ENCODE data around the gene MKLN1. TPM values are rescaled to one million over a fixed set of nuclear protein-coding genes. Genes with fewer than 3 reads are reported as not detected.

Gene MKLN1
- total and polyA plus RNA-seq, 2 donors (not counting 1 experiment from before 2014, with no cell fraction given) = 8.5 to 68.4 TPM

DNA sequence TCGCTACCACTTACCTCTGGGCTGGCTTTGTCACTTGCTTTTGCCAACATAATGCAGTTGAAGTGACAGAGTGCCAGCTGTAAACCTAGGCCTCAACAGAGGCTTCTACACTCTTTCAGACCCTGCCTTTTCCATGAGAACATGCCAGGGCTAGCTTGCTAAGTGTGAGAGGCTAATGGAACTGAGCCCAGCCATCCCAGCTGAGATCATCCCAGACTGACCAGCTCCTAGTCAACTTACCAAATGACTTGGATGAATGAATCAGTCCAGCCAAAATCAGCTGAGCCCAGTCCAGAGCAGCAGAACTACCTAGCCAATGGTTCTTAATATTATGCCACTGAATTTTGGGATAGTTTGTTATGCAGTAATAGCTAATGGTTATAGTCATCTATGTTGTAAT lies 34.7 kb upstream of the MKLN1 start:
- Histone ChIP-seq H2AFZ (ENCODE audit: insufficient read depth, low read depth, low read length, poor library complexity, severe bottlenecking) (no peak overlapping the region), H3K4me2 (replicated peaks; ENCODE audit: low read depth, low read length, poor library complexity, severe bottlenecking) (no peak overlapping the region), H3K36me3 (replicated peaks in 1 of 2; ENCODE audit: control extremely low read depth in 1 of 2, control insufficient read depth in 1 of 2, extremely low read depth in 1 of 2, insufficient read depth in 2 of 2, low read length in 1 of 2) (no peaks in the 10 kb centered on the region), H3K27me3 (replicated peaks in 1 of 4; ENCODE audit: control extremely low read depth in 1 of 4, control insufficient read depth in 3 of 4, insufficient read depth in 4 of 4, low read length in 3 of 4) (no peaks in the 10 kb centered on the region), H3K27ac (ENCODE audit: low read length in 2 of 2) (no peak overlapping the region), H4K20me1 (ENCODE audit: control insufficient read depth, insufficient read depth, low read length, poor library complexity, severe bottlenecking) (no peaks in the 10 kb centered on the region), H3K9ac (ENCODE audit: low read length) (no peak overlapping the region), H3K79me2 (ENCODE audit: control insufficient read depth, insufficient read depth, low read length) (no peaks in the 10 kb centered on the region), H3K9me3 (ENCODE audit: control extremely low read depth in 1 of 3, control insufficient read depth in 2 of 3, insufficient read depth in 1 of 3, low read length in 2 of 3) (peaks cover 0 to under 1% (median 0%) of the 10 kb centered on the region in 3 donors), H3K4me1 (ENCODE audit: control insufficient read depth in 2 of 2, insufficient read depth in 2 of 2, low read length in 2 of 2) (no peaks in the 10 kb centered on the region), H3K4me3 (ENCODE audit: control extremely low read depth in 1 of 5, extremely low read depth in 1 of 5, insufficient read depth in 1 of 5, low read depth in 2 of 5, low read length in 4 of 5) (no peak overlapping the region)
- Mint-ChIP-seq H3K27ac (no peak overlapping the region), H3K9me3 (ENCODE audit: insufficient read depth) (no peaks in the 10 kb centered on the region), H3K4me1 (no peaks in the 10 kb centered on the region), H3K4me3 (no peak overlapping the region), H3K27me3 (no peaks in the 10 kb centered on the region)
- intact Hi-C loops (cut with micrococcal nuclease) = no loop called here
- ATAC-seq (ENCODE audit: low read depth) (no peak), DNase-seq (no peak)
- WGBS (ENCODE audit: insufficient coverage) = no CpG with 5 or more reads among the region's 1 CpG
- TF ChIP-seq, protein P1, sequence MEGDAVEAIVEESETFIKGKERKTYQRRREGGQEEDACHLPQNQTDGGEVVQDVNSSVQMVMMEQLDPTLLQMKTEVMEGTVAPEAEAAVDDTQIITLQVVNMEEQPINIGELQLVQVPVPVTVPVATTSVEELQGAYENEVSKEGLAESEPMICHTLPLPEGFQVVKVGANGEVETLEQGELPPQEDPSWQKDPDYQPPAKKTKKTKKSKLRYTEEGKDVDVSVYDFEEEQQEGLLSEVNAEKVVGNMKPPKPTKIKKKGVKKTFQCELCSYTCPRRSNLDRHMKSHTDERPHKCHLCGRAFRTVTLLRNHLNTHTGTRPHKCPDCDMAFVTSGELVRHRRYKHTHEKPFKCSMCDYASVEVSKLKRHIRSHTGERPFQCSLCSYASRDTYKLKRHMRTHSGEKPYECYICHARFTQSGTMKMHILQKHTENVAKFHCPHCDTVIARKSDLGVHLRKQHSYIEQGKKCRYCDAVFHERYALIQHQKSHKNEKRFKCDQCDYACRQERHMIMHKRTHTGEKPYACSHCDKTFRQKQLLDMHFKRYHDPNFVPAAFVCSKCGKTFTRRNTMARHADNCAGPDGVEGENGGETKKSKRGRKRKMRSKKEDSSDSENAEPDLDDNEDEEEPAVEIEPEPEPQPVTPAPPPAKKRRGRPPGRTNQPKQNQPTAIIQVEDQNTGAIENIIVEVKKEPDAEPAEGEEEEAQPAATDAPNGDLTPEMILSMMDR (IDR thresholded peaks at IDR 0.05) = no peak
- TF ChIP-seq EZH2 (IDR thresholded peaks at IDR 0.05; ENCODE audit: borderline replicate concordance, insufficient read depth, low read depth, low read length, poor library complexity, severe bottlenecking) = no peak
- ChIA-PET CTCF (interaction anchor here (1.0 to 1.7 kb wide), 2 partner anchors 8 to 10 kb away, joined by 4 to 8 read pairs; no protein-coding TSS in a partner anchor), POLR2A (no interaction called here)

DNA sequence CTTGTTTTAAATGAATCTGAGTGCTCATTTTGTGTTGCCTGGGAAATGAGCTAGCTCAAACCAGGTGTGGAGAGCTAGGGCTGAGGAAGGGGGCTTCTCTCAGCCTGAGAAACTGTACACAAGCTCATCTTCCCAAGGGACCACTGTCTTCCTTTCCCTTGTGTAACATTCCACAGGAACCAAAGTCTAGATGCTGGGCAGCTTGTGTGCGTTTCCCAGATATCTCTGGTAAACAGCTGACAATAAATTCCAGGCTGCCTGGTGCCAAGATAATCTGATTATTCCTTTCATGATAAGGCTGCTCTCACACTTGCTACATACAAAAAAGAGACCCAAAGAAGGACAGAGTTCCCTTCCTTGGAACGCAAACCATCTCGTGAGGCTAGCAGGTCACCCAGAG lies 33.1 kb upstream of the MKLN1 start:
- ATAC-seq (ENCODE audit: low read depth) (no peak), DNase-seq (no peak)
- Histone ChIP-seq H3K27ac (ENCODE audit: low read length in 2 of 2) (no peak overlapping the region), H3K4me2 (replicated peaks; ENCODE audit: low read depth, low read length, poor library complexity, severe bottlenecking) (no peak overlapping the region), H3K9ac (ENCODE audit: low read length) (no peak overlapping the region), H3K4me1 (ENCODE audit: control insufficient read depth in 2 of 2, insufficient read depth in 2 of 2, low read length in 2 of 2) (no peaks in the 10 kb centered on the region), H4K20me1 (ENCODE audit: control insufficient read depth, insufficient read depth, low read length, poor library complexity, severe bottlenecking) (no peaks in the 10 kb centered on the region), H3K4me3 (ENCODE audit: control extremely low read depth in 1 of 5, extremely low read depth in 1 of 5, insufficient read depth in 1 of 5, low read depth in 2 of 5, low read length in 4 of 5) (no peak overlapping the region), H3K27me3 (replicated peaks in 1 of 4; ENCODE audit: control extremely low read depth in 1 of 4, control insufficient read depth in 3 of 4, insufficient read depth in 4 of 4, low read length in 3 of 4) (no peaks in the 10 kb centered on the region), H3K79me2 (ENCODE audit: control insufficient read depth, insufficient read depth, low read length) (no peaks in the 10 kb centered on the region), H2AFZ (ENCODE audit: insufficient read depth, low read depth, low read length, poor library complexity, severe bottlenecking) (no peak overlapping the region), H3K9me3 (ENCODE audit: control extremely low read depth in 1 of 3, control insufficient read depth in 2 of 3, insufficient read depth in 1 of 3, low read length in 2 of 3) (no peaks in the 10 kb centered on the region), H3K36me3 (replicated peaks in 1 of 2; ENCODE audit: control extremely low read depth in 1 of 2, control insufficient read depth in 1 of 2, extremely low read depth in 1 of 2, insufficient read depth in 2 of 2, low read length in 1 of 2) (no peaks in the 10 kb centered on the region)
- no peaks in the 10 kb centered on the region for H3K4me1 Mint-ChIP-seq
- H3K27me3 Mint-ChIP-seq = no peaks in the 10 kb centered on the region
- TF ChIP-seq, protein P1 (IDR thresholded peaks at IDR 0.05) = no peak
- TF ChIP-seq EZH2 (IDR thresholded peaks at IDR 0.05; ENCODE audit: borderline replicate concordance, insufficient read depth, low read depth, low read length, poor library complexity, severe bottlenecking) = no peak
- H3K27ac Mint-ChIP-seq = no peak overlapping the region
- H3K4me3 Mint-ChIP-seq = no peak overlapping the region
- WGBS (ENCODE audit: insufficient coverage) = 67% methylated on average over 3 of the region's 3 CpGs
- POLR2A ChIA-PET = no interaction called here
- no peaks in the 10 kb centered on the region for H3K9me3 Mint-ChIP-seq (ENCODE audit: insufficient read depth)
- intact Hi-C loops (cut with micrococcal nuclease) = no loop called here
- CTCF ChIA-PET = no interaction called here

Measured in B cell (primary cell).